Adrenal gland (tissue), 5 donors: ENCODE results near the gene SSBP3.

ENCODE experiments used
- CTCF ChIP-seq, 6 experiments: fragments of 450-650 bp in 4 of 6; fragments of 200-600 bp in 2 of 6; sonication (generic) in 1 of 6; IDR thresholded peaks; 1 replicate in 5 of 6; 2 replicates in 1 of 6; pipeline versions ENCODE4 v1.5.1 to v1.8.0; 2016 to 2021; ENCODE audit warnings: antibody characterized with exemption in 6 of 6, mild to moderate bottlenecking in 2 of 6, moderate library complexity in 1 of 6
- POLR2A ChIP-seq, 2 donors: fragments of 450-650 bp; IDR thresholded peaks; one replicate each; pipeline ENCODE4 v1.6.1; 2017; ENCODE audit warnings: antibody characterized with exemption in 2 of 2, mild to moderate bottlenecking in 2 of 2, moderate library complexity in 1 of 2
- donor health status: DM: no; HTN: no; CAD: no.

DNA sequence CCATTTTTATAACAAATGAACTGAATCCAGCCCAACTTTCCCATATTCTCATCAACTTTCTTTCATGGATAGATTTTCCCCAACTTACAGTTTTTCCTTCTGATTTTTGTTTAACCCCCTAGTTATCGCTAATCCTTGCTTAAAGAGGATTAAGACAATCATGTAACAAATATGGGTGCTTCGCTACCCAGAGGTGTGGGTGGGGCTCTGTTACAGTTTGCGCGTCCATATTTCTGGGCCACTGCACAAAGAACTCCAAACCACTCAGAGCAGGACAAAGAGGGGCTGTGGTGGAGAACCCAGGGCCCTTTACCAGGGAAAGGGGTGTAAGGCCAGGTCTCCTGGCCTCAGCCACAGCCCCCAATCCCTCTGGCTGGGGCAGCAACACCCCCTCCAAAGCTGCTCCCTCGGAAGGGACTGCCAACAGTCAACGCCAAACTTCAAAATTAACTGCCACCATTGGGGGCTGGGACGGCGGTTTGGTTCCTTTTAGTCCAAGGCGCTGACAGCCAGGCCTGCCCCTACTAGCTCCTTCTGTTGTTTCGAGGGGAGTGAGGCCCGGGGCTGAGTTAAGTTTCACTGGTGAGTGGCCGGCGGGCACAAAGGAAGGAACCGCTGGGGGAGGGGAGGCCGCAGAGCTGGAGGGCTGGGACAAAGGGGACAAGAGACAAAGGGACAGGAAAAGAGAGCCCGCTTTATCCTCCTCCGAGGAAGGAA lies 27.9 kb downstream of the SSBP3 start:
- TF ChIP-seq POLR2A (IDR thresholded peaks at IDR 0.05) (no peak), CTCF (IDR thresholded peaks at IDR 0.05) (no peak)
